HepG2 (cell line): ENCODE results near the gene ZBTB25. TPM values are rescaled to one million over a fixed set of nuclear protein-coding genes. Genes with fewer than 3 reads are reported as not detected.
A peak's percentile ranks its signal among the peaks of the same experiment; 100 is the strongest.

Source experiments
- BHLHE40 ChIP-seq: IDR thresholded peaks from 2 replicates; pipeline ENCODE4 v1.6.1; 2011; ENCODE audit warnings: low read length, improper control_type of control experiment
- BORCS8-MEF2B ChIP-seq: sonication (generic); formaldehyde crosslinking; IDR thresholded peaks from 2 replicates; pipeline ENCODE4 v1.8.0; 2022; ENCODE audit warnings: mild to moderate bottlenecking, missing genetic modification reagents
- CENPX ChIP-seq: sonication (generic); formaldehyde crosslinking; IDR thresholded peaks from 2 replicates; pipeline ENCODE4 v1.9.0; 2021; ENCODE audit warnings: mild to moderate bottlenecking, missing genetic modification reagents, moderate library complexity
- HDAC2 ChIP-seq: sonication (generic); formaldehyde crosslinking; IDR thresholded peaks from 2 replicates; pipeline ENCODE4 v1.4.0; 2020; ENCODE audit warnings: missing genetic modification reagents
- HMGA1 ChIP-seq: sonication (generic); formaldehyde crosslinking; conservative IDR thresholded peaks from 2 replicates; pipeline ENCODE4 v1.4.0; 2020; ENCODE audit warnings: missing genetic modification reagents
- KAT2B ChIP-seq: fragments of 150-350 bp; IDR thresholded peaks from 2 replicates; pipeline ENCODE4 v1.6.1; 2014; ENCODE audit warnings: low read depth, low read length, borderline replicate concordance
- MATR3 ChIP-seq: sonication (generic); formaldehyde crosslinking; IDR thresholded peaks from 2 replicates; pipeline ENCODE4 v1.4.0; 2020; ENCODE audit warnings: missing genetic modification reagents
- MBD4 ChIP-seq: IDR thresholded peaks from 2 replicates; pipeline ENCODE4 v1.6.1; 2012; ENCODE audit warnings: low read length, inconsistent platforms, borderline replicate concordance
- MED13 ChIP-seq: sonication (generic); formaldehyde crosslinking; IDR thresholded peaks from 2 replicates; pipeline ENCODE4 v1.5.0; 2020; ENCODE audit warnings: missing genetic modification reagents
- MYC ChIP-seq: sonication (generic); formaldehyde crosslinking; IDR thresholded peaks from 2 replicates; pipeline ENCODE4 v1.9.0; 2021; ENCODE audit warnings: missing genetic modification reagents, borderline replicate concordance
- PAX8 ChIP-seq: sonication (generic); formaldehyde crosslinking; IDR thresholded peaks from 2 replicates; pipeline ENCODE4 v1.8.0; 2022; ENCODE audit warnings: mild to moderate bottlenecking, missing genetic modification reagents, borderline replicate concordance
- RBAK ChIP-seq: sonication (generic); formaldehyde crosslinking; IDR thresholded peaks from 2 replicates; pipeline ENCODE4 v1.5.1; 2020; ENCODE audit warnings: mild to moderate bottlenecking, missing genetic modification reagents
- RFX1 ChIP-seq: fragments of 450-650 bp; IDR thresholded peaks from 2 replicates; pipeline ENCODE4 v1.6.1; 2017
- RFXAP ChIP-seq: sonication (generic); formaldehyde crosslinking; IDR thresholded peaks from 2 replicates; pipeline ENCODE4 v1.4.0; 2020; ENCODE audit warnings: missing genetic modification reagents, borderline replicate concordance
- ZNF143 ChIP-seq: sonication (generic); formaldehyde crosslinking; IDR thresholded peaks from 2 replicates; pipeline ENCODE4 v1.4.0; 2020; ENCODE audit warnings: missing genetic modification reagents
- ZNF737 ChIP-seq: sonication (generic); formaldehyde crosslinking; IDR thresholded peaks from 2 replicates; pipeline ENCODE4 v1.5.0; 2020; ENCODE audit warnings: missing genetic modification reagents, mild to moderate bottlenecking, borderline replicate concordance
- ZNF841 ChIP-seq: sonication (generic); formaldehyde crosslinking; IDR thresholded peaks from 2 replicates; pipeline ENCODE4 v1.8.1; 2023; ENCODE audit warnings: missing genetic modification reagents, borderline replicate concordance
- ZSCAN29 ChIP-seq: sonication (generic); formaldehyde crosslinking; conservative IDR thresholded peaks from 2 replicates; pipeline ENCODE4 v1.4.0; 2020; ENCODE audit warnings: mild to moderate bottlenecking, missing genetic modification reagents
- polyA plus RNA-seq, 8 experiments: library from polyadenylated mRNA; depleted of rRNA in 3 of 8; stranded (reverse) in 7 of 8; unstranded in 1 of 8; fragments of >200 nt; fragmentation: Illumina TruSeq in 4 of 8; extraction: Trizol in 4 of 8; gene quantifications; 2 replicates each; pipeline versions ENCODE4 v1.2.1 to v1.2.3, GENCODE V29; 2011 to 2016; ENCODE audit warnings: low read depth in 4 of 8, missing spikeins in 1 of 8, mixed read lengths in 1 of 8; ENCODE audit not compliant: insufficient read depth in 1 of 8
- total RNA-seq, 5 experiments: library from RNA; depleted of rRNA; stranded (reverse); fragments of >200 nt; fragmentation: Illumina TruSeq; extraction: Trizol; gene quantifications; 2 replicates each; pipeline ENCODE4 v1.2.3, GENCODE V29; 2016; ENCODE audit warnings: low read depth in 1 of 5
- TF ChIP-seq, protein P1 (sequence below): IDR thresholded peaks from 2 replicates; pipeline ENCODE4 v1.6.1; 2016; ENCODE audit warnings: missing compliant biosample characterization, missing genetic modification reagents, borderline replicate concordance
- TF ChIP-seq, protein P2 (sequence below): sonication (generic); formaldehyde crosslinking; IDR thresholded peaks from 2 replicates; pipeline ENCODE4 v1.4.0; 2020; ENCODE audit warnings: mild to moderate bottlenecking, missing genetic modification reagents
- TF ChIP-seq, protein P3 (sequence below): sonication (generic); formaldehyde crosslinking; IDR thresholded peaks from 2 replicates; pipeline ENCODE4 v1.8.0; 2022; ENCODE audit warnings: mild to moderate bottlenecking, missing genetic modification reagents, moderate library complexity
- TF ChIP-seq, protein P4 (sequence below): sonication (generic); formaldehyde crosslinking; IDR thresholded peaks from 2 replicates; pipeline ENCODE4 v1.8.1; 2023; ENCODE audit warnings: mild to moderate bottlenecking, missing genetic modification reagents

ZBTB25 gene
- total and polyA plus RNA-seq, 2 of the 13 experiments (the other 11 are each of a cell fraction or from before 2014, with no cell fraction given) = 3.5 to 7.6 TPM

DNA sequence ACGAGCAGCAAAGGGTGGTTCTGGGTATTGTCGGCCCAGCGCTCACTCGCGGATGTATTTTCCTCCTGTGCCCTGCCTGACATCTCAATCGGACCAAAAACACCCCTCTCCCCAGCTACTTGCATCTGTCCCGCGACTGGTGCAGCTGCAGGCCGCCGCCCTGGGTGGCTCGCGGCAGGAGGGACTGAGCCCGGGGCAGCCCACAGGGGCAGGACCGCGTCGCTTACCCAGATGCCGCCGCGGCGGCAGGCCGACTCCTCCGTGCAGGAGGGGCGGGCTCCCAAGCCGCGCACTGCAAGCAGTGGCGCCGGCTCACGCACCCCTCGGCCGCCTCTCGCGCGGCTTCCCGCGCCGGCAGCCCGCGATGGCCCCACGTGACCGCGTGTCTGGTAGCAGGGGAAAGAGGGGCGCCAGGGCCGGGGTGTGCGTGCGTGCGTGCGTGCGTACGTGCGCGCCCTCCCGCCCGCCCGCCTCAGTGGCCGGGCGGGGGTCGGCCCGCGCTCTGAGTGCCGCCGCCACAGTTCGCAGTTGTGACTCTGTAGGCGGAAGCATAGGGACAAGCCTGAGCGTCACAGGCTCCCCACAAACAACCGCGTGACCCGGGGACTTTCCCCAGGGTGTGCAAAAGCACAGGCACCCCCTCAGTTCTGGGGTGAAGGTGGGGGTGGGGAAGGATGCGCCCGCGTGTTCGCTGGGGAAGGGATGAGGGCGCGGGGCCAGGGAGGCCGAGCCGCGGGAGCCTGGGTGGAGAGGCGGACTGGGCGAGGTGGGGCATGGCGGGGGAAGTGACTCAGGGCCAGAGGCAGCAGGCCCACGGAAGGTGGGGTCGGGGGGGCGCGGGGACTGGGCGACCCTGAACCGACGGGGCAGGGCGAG, at the start of gene ZBTB25 (continued):
- TF ChIP-seq, protein P1, sequence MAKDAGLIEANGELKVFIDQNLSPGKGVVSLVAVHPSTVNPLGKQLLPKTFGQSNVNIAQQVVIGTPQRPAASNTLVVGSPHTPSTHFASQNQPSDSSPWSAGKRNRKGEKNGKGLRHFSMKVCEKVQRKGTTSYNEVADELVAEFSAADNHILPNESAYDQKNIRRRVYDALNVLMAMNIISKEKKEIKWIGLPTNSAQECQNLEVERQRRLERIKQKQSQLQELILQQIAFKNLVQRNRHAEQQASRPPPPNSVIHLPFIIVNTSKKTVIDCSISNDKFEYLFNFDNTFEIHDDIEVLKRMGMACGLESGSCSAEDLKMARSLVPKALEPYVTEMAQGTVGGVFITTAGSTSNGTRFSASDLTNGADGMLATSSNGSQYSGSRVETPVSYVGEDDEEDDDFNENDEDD (CRISPR knock-in tag) = peak; percentile 93
- TF ChIP-seq, protein P2, sequence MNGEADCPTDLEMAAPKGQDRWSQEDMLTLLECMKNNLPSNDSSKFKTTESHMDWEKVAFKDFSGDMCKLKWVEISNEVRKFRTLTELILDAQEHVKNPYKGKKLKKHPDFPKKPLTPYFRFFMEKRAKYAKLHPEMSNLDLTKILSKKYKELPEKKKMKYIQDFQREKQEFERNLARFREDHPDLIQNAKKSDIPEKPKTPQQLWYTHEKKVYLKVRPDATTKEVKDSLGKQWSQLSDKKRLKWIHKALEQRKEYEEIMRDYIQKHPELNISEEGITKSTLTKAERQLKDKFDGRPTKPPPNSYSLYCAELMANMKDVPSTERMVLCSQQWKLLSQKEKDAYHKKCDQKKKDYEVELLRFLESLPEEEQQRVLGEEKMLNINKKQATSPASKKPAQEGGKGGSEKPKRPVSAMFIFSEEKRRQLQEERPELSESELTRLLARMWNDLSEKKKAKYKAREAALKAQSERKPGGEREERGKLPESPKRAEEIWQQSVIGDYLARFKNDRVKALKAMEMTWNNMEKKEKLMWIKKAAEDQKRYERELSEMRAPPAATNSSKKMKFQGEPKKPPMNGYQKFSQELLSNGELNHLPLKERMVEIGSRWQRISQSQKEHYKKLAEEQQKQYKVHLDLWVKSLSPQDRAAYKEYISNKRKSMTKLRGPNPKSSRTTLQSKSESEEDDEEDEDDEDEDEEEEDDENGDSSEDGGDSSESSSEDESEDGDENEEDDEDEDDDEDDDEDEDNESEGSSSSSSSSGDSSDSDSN (CRISPR knock-in tag) = peak; percentile 24
- TF ChIP-seq, protein P3, sequence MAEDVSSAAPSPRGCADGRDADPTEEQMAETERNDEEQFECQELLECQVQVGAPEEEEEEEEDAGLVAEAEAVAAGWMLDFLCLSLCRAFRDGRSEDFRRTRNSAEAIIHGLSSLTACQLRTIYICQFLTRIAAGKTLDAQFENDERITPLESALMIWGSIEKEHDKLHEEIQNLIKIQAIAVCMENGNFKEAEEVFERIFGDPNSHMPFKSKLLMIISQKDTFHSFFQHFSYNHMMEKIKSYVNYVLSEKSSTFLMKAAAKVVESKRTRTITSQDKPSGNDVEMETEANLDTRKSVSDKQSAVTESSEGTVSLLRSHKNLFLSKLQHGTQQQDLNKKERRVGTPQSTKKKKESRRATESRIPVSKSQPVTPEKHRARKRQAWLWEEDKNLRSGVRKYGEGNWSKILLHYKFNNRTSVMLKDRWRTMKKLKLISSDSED = peak; percentile 81; the same call in 1 of the 2 replicates
- no peak for TF ChIP-seq RBAK (CRISPR knock-in tag)
- no peak for TF ChIP-seq KAT2B
- peak; percentile 80 for TF ChIP-seq BHLHE40
- TF ChIP-seq MYC (CRISPR knock-in tag) = peak; percentile 86
- TF ChIP-seq, protein P4, sequence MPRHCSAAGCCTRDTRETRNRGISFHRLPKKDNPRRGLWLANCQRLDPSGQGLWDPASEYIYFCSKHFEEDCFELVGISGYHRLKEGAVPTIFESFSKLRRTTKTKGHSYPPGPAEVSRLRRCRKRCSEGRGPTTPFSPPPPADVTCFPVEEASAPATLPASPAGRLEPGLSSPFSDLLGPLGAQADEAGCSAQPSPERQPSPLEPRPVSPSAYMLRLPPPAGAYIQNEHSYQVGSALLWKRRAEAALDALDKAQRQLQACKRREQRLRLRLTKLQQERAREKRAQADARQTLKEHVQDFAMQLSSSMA (CRISPR knock-in tag) = no peak
- peak; percentile 78 for TF ChIP-seq ZNF143 (CRISPR knock-in tag)
- no peak; the same call in 1 of the 2 replicates for TF ChIP-seq ZSCAN29
- no peak for TF ChIP-seq MBD4
- TF ChIP-seq HDAC2 (CRISPR knock-in tag) = no peak; the same call in 1 of the 2 replicates
- no peak for TF ChIP-seq ZNF737 (CRISPR knock-in tag)
- no peak for TF ChIP-seq MATR3 (CRISPR knock-in tag)
- no peak for TF ChIP-seq HMGA1 (CRISPR knock-in tag)
- no peak for TF ChIP-seq PAX8
- peak; percentile 23; the same call in 1 of the 2 replicates for TF ChIP-seq MED13 (CRISPR knock-in tag)
- peak; percentile 51; the same call in 1 of the 2 replicates for TF ChIP-seq BORCS8-MEF2B (CRISPR knock-in tag)
- TF ChIP-seq RFXAP (CRISPR knock-in tag) = peak; percentile 67; the same call in 1 of the 2 replicates
- TF ChIP-seq ZNF841 (CRISPR knock-in tag) = 0 out of 2 replicates have a peak, but pooled peaks have one; percentile 60
- TF ChIP-seq CENPX = no peak
- no peak for TF ChIP-seq RFX1
